ENCODE data around the gene COQ4. TPM values are rescaled to one million over a fixed set of nuclear protein-coding genes. Genes with fewer than 3 reads are reported as not detected.

COQ4 gene
- total RNA-seq, 1 donor from 2014 or later, result 31.4 TPM

- FAIRE-seq (no peak), DNase-seq (ENCODE audit: low read depth) (peak; percentile 67)
- Histone ChIP-seq H3K9me3 (ENCODE audit: insufficient read depth, low read depth, low read length) (no peaks in the 10 kb centered on the region), H3K27me3 (ENCODE audit: insufficient read depth, low read length) (no peaks in the 10 kb centered on the region), H3K9ac (ENCODE audit: low read length) (peak within 1 kb of the TSS; percentile 100), H3K27ac (ENCODE audit: low read depth, low read length) (peak within 1 kb of the TSS; percentile 97), H3K36me3 (ENCODE audit: insufficient read depth, low read length) (peaks cover 21% of the 10 kb centered on the region), H2AFZ (ENCODE audit: low read depth, low read length) (peak within 1 kb of the TSS; percentile 79), H4K20me1 (ENCODE audit: insufficient read depth, low read length) (peaks cover 40% of the 10 kb centered on the region), H3K4me2 (ENCODE audit: low read length) (peak within 1 kb of the TSS; percentile 99), H3K4me1 (ENCODE audit: insufficient read depth, low read length) (peaks cover 15% of the 10 kb centered on the region), H3K4me3 (ENCODE audit: insufficient read depth, low read depth, low read length) (peak within 1 kb of the TSS; percentile 92), H3K79me2 (ENCODE audit: insufficient read depth, low read length) (peaks cover 62% of the 10 kb centered on the region)
- TF ChIP-seq CTCF (IDR thresholded peaks at IDR 0.05; ENCODE audit: insufficient read depth, low read depth, low read length) (no peak), EZH2 (IDR thresholded peaks at IDR 0.05; ENCODE audit: insufficient read depth, low read length) (no peak)
- Mint-ChIP-seq H3K36me3 (ENCODE audit: low read depth, unreplicated experiment) (peaks cover 8% of the 10 kb centered on the region), H3K4me3 (ENCODE audit: unreplicated experiment) (peak within 1 kb of the TSS; percentile 99), H3K27me3 (ENCODE audit: low read depth, unreplicated experiment) (no peaks in the 10 kb centered on the region), H3K4me1 (ENCODE audit: low read depth, unreplicated experiment) (peaks cover 18% of the 10 kb centered on the region), H3K27ac (ENCODE audit: unreplicated experiment) (peak within 1 kb of the TSS; percentile 97), H3K9me3 (ENCODE audit: unreplicated experiment) (no peaks in the 10 kb centered on the region)
Observed at GRCh38 chr9:128275198-128276007, 47.2 kb upstream of the COQ4 start, which contains the start of gene GOLGA2. Gene GOLGA2, minus strand, starts transcription at chr9:128276007. Its CDS starts 31 bp downstream, at chr9:128275976.

- Histone ChIP-seq H3K4me1 (ENCODE audit: insufficient read depth, low read length) (peaks cover 15% of the 10 kb centered on the region), H3K9me3 (ENCODE audit: insufficient read depth, low read depth, low read length) (no peaks in the 10 kb centered on the region), H4K20me1 (ENCODE audit: insufficient read depth, low read length) (peaks cover 34% of the 10 kb centered on the region), H3K4me2 (ENCODE audit: low read length) (peak within 1 kb of the TSS; percentile 99), H3K79me2 (ENCODE audit: insufficient read depth, low read length) (peaks cover 58% of the 10 kb centered on the region), H3K36me3 (ENCODE audit: insufficient read depth, low read length) (peaks cover 18% of the 10 kb centered on the region), H3K27ac (ENCODE audit: low read depth, low read length) (peak within 1 kb of the TSS; percentile 97), H3K27me3 (ENCODE audit: insufficient read depth, low read length) (no peaks in the 10 kb centered on the region), H2AFZ (ENCODE audit: low read depth, low read length) (peak within 1 kb of the TSS; percentile 79), H3K9ac (ENCODE audit: low read length) (peak within 1 kb of the TSS; percentile 100), H3K4me3 (ENCODE audit: insufficient read depth, low read depth, low read length) (peak within 1 kb of the TSS; percentile 92)
- Mint-ChIP-seq H3K27ac (ENCODE audit: unreplicated experiment) (peak within 1 kb of the TSS; percentile 97), H3K36me3 (ENCODE audit: low read depth, unreplicated experiment) (peaks cover 6% of the 10 kb centered on the region), H3K4me3 (ENCODE audit: unreplicated experiment) (peak within 1 kb of the TSS; percentile 99), H3K9me3 (ENCODE audit: unreplicated experiment) (no peaks in the 10 kb centered on the region), H3K27me3 (ENCODE audit: low read depth, unreplicated experiment) (no peaks in the 10 kb centered on the region), H3K4me1 (ENCODE audit: low read depth, unreplicated experiment) (peaks cover 18% of the 10 kb centered on the region)
- TF ChIP-seq EZH2 (IDR thresholded peaks at IDR 0.05; ENCODE audit: insufficient read depth, low read length), result no peak
- TF ChIP-seq CTCF (IDR thresholded peaks at IDR 0.05; ENCODE audit: insufficient read depth, low read depth, low read length), result no peak
- DNase-seq (ENCODE audit: low read depth) (peak; percentile 90), FAIRE-seq (no peak)
Observed at GRCh38 chr9:128276008-128276573, 46.5 kb upstream of the COQ4 start, which contains the start of gene SWI5. Gene SWI5, plus strand, starts transcription at chr9:128276276.
